ENCODE results near the gene DMAC2L. TPM values are rescaled to one million over a fixed set of nuclear protein-coding genes. Genes with fewer than 3 reads are reported as not detected.

Gene DMAC2L
- total RNA-seq, 4 donors from 2014 or later, result 3.0 to 18.9 (median 9.2) TPM

Small RNA genes within 50 kb of the gene (small RNA-seq; reads per million reads assigned to genes)
- gene MIR4504, result 0 to 0.42 (median 0) reads per million in 4 donors

Other genes starting within 250 kb of the DMAC2L start
- gene VCPKMT, start 195.8 kb upstream of the DMAC2L start, total RNA-seq, result 10 to 100 TPM in 1 of 4 donors, 1 to 10 TPM in 3; 3.7 to 12.1 (median 5.9) TPM
- gene SOS2, start 80.7 kb upstream of the DMAC2L start, total RNA-seq, result 10 to 100 TPM; 45.9 to 82.8 (median 62.1) TPM
- gene L2HGDH, start 95 bp upstream of the DMAC2L start, total RNA-seq, result 10 to 100 TPM in 1 of 4 donors, 1 to 10 TPM in 2, under 1 TPM in 1; 0.80 to 73.3 (median 8.3) TPM
- 10 to 100 TPM; 15.3 to 36.8 (median 28.2) TPM for gene CDKL1, start 84.6 kb downstream of the DMAC2L start, total RNA-seq
- 100 to 1,000 TPM in 3 of 4 donors, 10 to 100 TPM in 1; 40.8 to 173 (median 105) TPM for gene MAP4K5, start 220.2 kb downstream of the DMAC2L start, total RNA-seq
- gene ATL1, start 247.8 kb downstream of the DMAC2L start, total RNA-seq, result 10 to 100 TPM in 2 of 4 donors, 1 to 10 TPM in 1, not detected in 1; 1.1 to 14.1 (median 11.4) TPM

All from transverse colon (tissue), 4 donors.